GM23248 (cell line): ENCODE data around the gene DIP2C.

Experiments
- EZH2 ChIP-seq: fragments of 200-600 bp; sonication (generic); IDR thresholded peaks from 2 replicates; pipeline ENCODE4 v1.6.1; 2018; ENCODE audit warnings: antibody characterized with exemption, mild to moderate bottlenecking; ENCODE audit not compliant: insufficient read depth, poor library complexity, severe bottlenecking
- EZH2phosphoT487 ChIP-seq: fragments of 200-600 bp; sonication (generic); IDR thresholded peaks from 2 replicates; pipeline ENCODE4 v1.6.1; 2018; ENCODE audit warnings: antibody characterized with exemption, moderate library complexity, mild to moderate bottlenecking, low read depth; ENCODE audit not compliant: insufficient read depth

GRCh38 chr10:551373-552252 lies 137.9 kb downstream of the DIP2C start:
- TF ChIP-seq EZH2phosphoT487 (no peak), EZH2 (no peak)
